Tibial nerve (tissue), 4 donors: Measurements from ENCODE around the gene ATP1B2.

Experiments used
- CTCF ChIP-seq, 5 experiments: fragments of 200-600 bp in 3 of 5; fragments of 450-650 bp in 2 of 5; sonication (generic) in 3 of 5; IDR thresholded peaks; one replicate each; pipeline ENCODE4 v1.5.1; 2016 to 2019; ENCODE audit warnings: antibody characterized with exemption in 5 of 5, mild to moderate bottlenecking in 3 of 5, moderate library complexity in 2 of 5
- EP300 ChIP-seq, 2 donors: sonication (generic); formaldehyde crosslinking; IDR thresholded peaks; one replicate each; pipeline ENCODE4 v1.6.1; 2017; ENCODE audit warnings: antibody characterized with exemption in 2 of 2, mild to moderate bottlenecking in 1 of 2
- POLR2A ChIP-seq, 2 donors: fragments of 450-650 bp; IDR thresholded peaks; one replicate each; pipeline ENCODE4 v1.6.1; 2017; ENCODE audit warnings: antibody characterized with exemption in 2 of 2, mild to moderate bottlenecking in 2 of 2, moderate library complexity in 2 of 2

- TF ChIP-seq CTCF (IDR thresholded peaks at IDR 0.05): no peak
- TF ChIP-seq POLR2A (IDR thresholded peaks at IDR 0.05): no peak
- no peak for TF ChIP-seq EP300 (IDR thresholded peaks at IDR 0.05)
Observed at GRCh38 chr17:7704601-7705268, 54.0 kb downstream of the ATP1B2 start, which contains the start of gene EFNB3.
